ENCODE results near the gene C1QTNF6. TPM values are rescaled to one million over a fixed set of nuclear protein-coding genes. Genes with fewer than 3 reads are reported as not detected.

C1QTNF6 gene
- total and polyA plus RNA-seq, 2 donors (not counting 3 experiments of a cell fraction or from before 2014, with no cell fraction given), result 20.2 to 27.6 TPM

- no TSS peak for BruUV-seq (replicated peaks)
- no peak for FAIRE-seq
- CTCF ChIA-PET, result interaction anchor here (1.9 kb wide), 1 partner anchor 14 kb away, joined by 5 read pairs; no protein-coding TSS in a partner anchor
Measured at GRCh38 chr22:37184816-37185541, 3.1 kb downstream of the C1QTNF6 start.

More at GRCh38 chr22:37184816-37185541, 3.1 kb downstream of the C1QTNF6 start:
- TF ChIP-seq MAX (IDR thresholded peaks at IDR 0.05; ENCODE audit: insufficient read depth, insufficient read length), result no peak
- no peak for TF ChIP-seq EZH2 (IDR thresholded peaks at IDR 0.05; ENCODE audit: borderline replicate concordance, low read depth, low read length, severe bottlenecking)
- no peak for TF ChIP-seq POLR2AphosphoS5 (IDR thresholded peaks at IDR 0.05; ENCODE audit: insufficient read depth, low read depth, low read length)
- no peak for TF ChIP-seq CTCF (IDR thresholded peaks at IDR 0.05; ENCODE audit: extremely low read depth in 1 of 2, insufficient read depth in 1 of 2, low read depth in 1 of 2, low read length in 2 of 2)
- TF ChIP-seq FOS (IDR thresholded peaks at IDR 0.05; ENCODE audit: borderline replicate concordance, insufficient read depth, low read length), result no peak
- TF ChIP-seq GATA2 (IDR thresholded peaks at IDR 0.05; ENCODE audit: insufficient read depth, insufficient read length, low read depth, low read length), result no peak
- TF ChIP-seq MYC (IDR thresholded peaks at IDR 0.05; ENCODE audit: low read depth, low read length), result no peak
- no peak for TF ChIP-seq JUN (IDR thresholded peaks at IDR 0.05; ENCODE audit: borderline replicate concordance, insufficient read depth, insufficient read length, low read depth)
- TF ChIP-seq POLR2A (IDR thresholded peaks at IDR 0.05; ENCODE audit: low read depth, low read length), result no peak
- no peaks in the 10 kb centered on the region for H3K79me2 ChIP-seq (ENCODE audit: control insufficient read depth, insufficient read depth, low read length)
- H3K9ac ChIP-seq (replicated peaks; ENCODE audit: extremely low read depth, insufficient read depth, low read length), result no peak overlapping the region
- H3K4me1 ChIP-seq (ENCODE audit: control insufficient read depth, extremely low read depth, insufficient read depth, low read length), result peaks cover 37% of the 10 kb centered on the region
- no peaks in the 10 kb centered on the region for H3K36me3 ChIP-seq (ENCODE audit: control insufficient read depth in 2 of 2, extremely low read depth in 1 of 2, insufficient read depth in 2 of 2, low read length in 2 of 2)
- dilution Hi-C loops (cut with MboI; ENCODE audit: extremely low pct_ligation_motif_present, low sequenced_read_pairs) (no loop called here), intact Hi-C loops (cut with micrococcal nuclease) (no loop called here)
- POLR2A ChIA-PET, result no interaction called here
- no peak overlapping the region for H3K4me2 ChIP-seq (ENCODE audit: insufficient read depth, low read length)
- H3K9me3 ChIP-seq (replicated peaks; ENCODE audit: control insufficient read depth, insufficient read depth, low read length), result no peaks in the 10 kb centered on the region
- H3K27ac ChIP-seq (ENCODE audit: insufficient read depth, low read depth, low read length), result no peak overlapping the region
- DNase-seq (ENCODE audit: low read depth, low spot score), result no peak
- H3K27me3 ChIP-seq (ENCODE audit: control insufficient read depth in 2 of 2, insufficient read depth in 2 of 2, low read length in 2 of 2), result no peaks in the 10 kb centered on the region
- no peaks in the 10 kb centered on the region for H3K9me1 ChIP-seq (replicated peaks; ENCODE audit: control insufficient read depth, extremely low read depth, insufficient read depth, low read length)
- no peak overlapping the region for H2AFZ ChIP-seq (ENCODE audit: low read depth, low read length)
- no peak overlapping the region for H3K4me3 ChIP-seq (replicated peaks in 1 of 3; ENCODE audit: insufficient read depth in 1 of 3, low read depth in 1 of 3, low read length in 3 of 3)
- no peaks in the 10 kb centered on the region for H4K20me1 ChIP-seq (replicated peaks; ENCODE audit: control insufficient read depth, extremely low read depth, insufficient read depth, low read length)

Measured in endothelial cell of umbilical vein (primary cell).